Heart right ventricle (tissue), 16 donors: ENCODE measurements around the gene TRPM3. TPM values are rescaled to one million over a fixed set of nuclear protein-coding genes. Genes with fewer than 3 reads are reported as not detected.

Source experiments
- ATAC-seq, 8 donors: fragments of 200-7000 bp; cut with Tn5 transposase; one replicate each; pipeline ENCODE4 v1.9.1; 2020; ENCODE audit warnings: mild to moderate bottlenecking in 8 of 8, moderate library complexity in 8 of 8, moderate number of reproducible peaks in 1 of 8
- DNase-seq, 2 donors: peaks; one replicate each; pipeline ENCODE4 v3.0.0-alpha.2; 2020
- H3K27ac ChIP-seq, 10 donors: fragments of 200-600 bp; sonication (generic) in 2 of 10; one replicate each; pipeline versions ENCODE4 v1.5.0 to v1.8.0; 2020 to 2022; ENCODE audit warnings: mild to moderate bottlenecking in 3 of 10
- H3K27me3 ChIP-seq, 7 donors: fragments of 200-600 bp; one replicate each; pipeline ENCODE4 v1.8.0; 2021 to 2022; ENCODE audit warnings: mild to moderate bottlenecking in 2 of 7
- H3K36me3 ChIP-seq, 9 donors: fragments of 200-600 bp; sonication (generic) in 1 of 9; one replicate each; pipeline versions ENCODE4 v1.5.0 to v1.8.0; 2020 to 2022; ENCODE audit warnings: mild to moderate bottlenecking in 2 of 9
- H3K4me1 ChIP-seq, 9 donors: fragments of 200-600 bp; sonication (generic) in 1 of 9; one replicate each; pipeline versions ENCODE4 v1.5.0 to v1.8.0; 2020 to 2022; ENCODE audit warnings: mild to moderate bottlenecking in 4 of 9
- H3K4me3 ChIP-seq, 10 donors: fragments of 200-600 bp; sonication (generic) in 2 of 10; one replicate each; pipeline versions ENCODE4 v1.5.0 to v1.8.0; 2020 to 2022; ENCODE audit warnings: mild to moderate bottlenecking in 7 of 10, moderate library complexity in 2 of 10
- H3K9me3 ChIP-seq, 11 donors: fragments of 200-600 bp in 10 of 11; sonication (generic) in 2 of 11; one replicate each; pipeline versions ENCODE4 v1.5.0 to v1.8.0; 2013 to 2022; ENCODE audit warnings: mild to moderate bottlenecking in 2 of 11, control low read depth in 1 of 11, moderate library complexity in 1 of 11
- CTCF ChIP-seq, 9 donors: fragments of 200-600 bp; sonication (generic) in 2 of 9; IDR thresholded peaks; one replicate each; pipeline versions ENCODE4 v1.5.0 to v1.8.0; 2021 to 2022; ENCODE audit warnings: antibody characterized with exemption in 9 of 9, mild to moderate bottlenecking in 5 of 9, moderate library complexity in 1 of 9
- WGBS, 2 donors: extraction: QIAGEN DNeasy Blood & Tissue Kit; methylation state at CpG; one replicate each; pipeline ENCODE4 v1.1.7; 2013; ENCODE audit warnings: inconsistent platforms in 1 of 2; 5-methylcytosine and 5-hydroxymethylcytosine counted together
- intact Hi-C, 10 donors: fragments of 100-400 bp; cut with DNase I; formaldehyde crosslinking; loops; one replicate each; pipeline versions ENCODE4 v1.11.1 to v1.14.2; 2022
- polyA plus RNA-seq, 2 donors: library from polyadenylated mRNA; stranded (reverse); fragments of 200-250 nt; gene quantifications; one replicate each; pipeline ENCODE4 v1.2.3, GENCODE V29; 2013
- total RNA-seq, 10 donors: library from RNA; stranded (reverse); fragmentation: NEBNext Ultra II Directional in 3 of 10; extraction: Animal tissue kit (Norgen Biotek cat#: 25700) in 3 of 10; gene quantifications; one replicate each; pipeline versions ENCODE4 v1.2.1 to v1.2.4, GENCODE V29; 2021 to 2023
- donor health status: Arrhythmogenic right ventricular cardiomyopathy.
- donor health status: ischemic (EF 13 %, LVEDD 7.1; RV severe dilation, severe dysfunction).
- donor health status: healthy with polysubstance abuse.
- donor health status: DM: no; HTN: yes; CAD: no.
- donor health status: DM: no; HTN: no; CAD: no.
- donor health status: ischemic (EF 25% LVEDD 6.9; RV normal size, moderate dysfunction).
- donor health status: ischemic (EF 25% LVEDD 5.7; RV mildly dilated, moderate dysfunction).
- donor health status: healthy.
- donor health status: DM: yes; HTN: yes; CAD: no.
- donor health status: Ischemic cardiomyopathy.
- donor health status: ischemic (EF 35%, LVEDD 5.7; RV mildly dilated, moderate dysfunction).
- donor health status: nonischemic (EF 11% LVEDD 7.7; RV severe dilation, severe dysfunction).
- donor health status: DM: yes; HTN: yes; CAD: no.
- donor health status: PGD.
- donor health status: ischemic (EF 29% LVEDD 5.4; RV normal size, mild dysfunction).
- donor health status: nonischemic (EF 23%, LVEDD 6.1; RV moderate dilation, normal function).

TRPM3 gene
- total and polyA plus RNA-seq, 12 donors, result 0.05 to 1.3 (median 0.16) TPM; not detected in 1

- 91 to 94% methylated on average over 3 of the region's 3 CpGs for WGBS, 2 donors
- DNase-seq (no peak), ATAC-seq (no peak)
- intact Hi-C loops, result no loop called here
- Histone ChIP-seq H3K4me1 (no peaks in the 10 kb centered on the region), H3K36me3 (no peaks in the 10 kb centered on the region), H3K4me3 (no peak overlapping the region), H3K9me3 (no peaks in the 10 kb centered on the region), H3K27me3 (no peaks in the 10 kb centered on the region), H3K27ac (no peak overlapping the region)
- no peak for TF ChIP-seq CTCF (IDR thresholded peaks at IDR 0.05)
Measured at GRCh38 chr9:70826562-70826961, 294.9 kb downstream of the TRPM3 start.

- Histone ChIP-seq H3K36me3 (no peaks in the 10 kb centered on the region), H3K27ac (no peak overlapping the region), H3K27me3 (no peaks in the 10 kb centered on the region), H3K4me1 (no peaks in the 10 kb centered on the region), H3K4me3 (no peak overlapping the region), H3K9me3 (no peaks in the 10 kb centered on the region)
- ATAC-seq (no peak), DNase-seq (no peak)
- intact Hi-C loops, result no loop called here
- no peak for TF ChIP-seq CTCF (IDR thresholded peaks at IDR 0.05)
- WGBS, 2 donors, result 82 to 83% methylated on average over 7 of the region's 7 CpGs
Measured at GRCh38 chr9:70823284-70823683, 298.1 kb downstream of the TRPM3 start.

- ATAC-seq, result no peak
- no peaks in the 10 kb centered on the region for H3K4me1 ChIP-seq
- no peak for DNase-seq
- H3K4me3 ChIP-seq, result no peak overlapping the region
- no peak for TF ChIP-seq CTCF (IDR thresholded peaks at IDR 0.05)
- no peaks in the 10 kb centered on the region for H3K27me3 ChIP-seq
- no peaks in the 10 kb centered on the region for H3K9me3 ChIP-seq
- no peak overlapping the region for H3K27ac ChIP-seq
- WGBS, 2 donors, result 93 to 96% methylated on average over 3 of the region's 3 CpGs
- H3K36me3 ChIP-seq, result no peaks in the 10 kb centered on the region
- intact Hi-C loops, result no loop called here
Measured at GRCh38 chr9:70817311-70817710, 304.1 kb downstream of the TRPM3 start.

- H3K4me1 ChIP-seq, result peaks cover 0 to 2% (median 0%) of the 10 kb centered on the region in 9 donors
- no peak overlapping the region for H3K27ac ChIP-seq
- H3K4me3 ChIP-seq, result no peak overlapping the region
- intact Hi-C loops, result no loop called here
- H3K27me3 ChIP-seq, result no peaks in the 10 kb centered on the region
- TF ChIP-seq CTCF (IDR thresholded peaks at IDR 0.05), result no peak
- 14 to 42% methylated on average over 2 of the region's 2 CpGs for WGBS, 2 donors
- H3K36me3 ChIP-seq, result no peaks in the 10 kb centered on the region
- DNase-seq, result no peak
- no peaks in the 10 kb centered on the region for H3K9me3 ChIP-seq
- no peak for ATAC-seq
Measured at GRCh38 chr9:70816891-70817290, 304.5 kb downstream of the TRPM3 start.
